ENCODE measurements around the gene SYDE2.

Gene SYDE2

GRCh38 chr1:85109475-85109874 is 91.3 kb downstream of the SYDE2 start:
- H3K27me3 ChIP-seq (replicated peaks; ENCODE audit: insufficient read depth, low read length), result no peaks in the 10 kb centered on the region
- no peak overlapping the region for H3K4me3 ChIP-seq (ENCODE audit: low read length)
- peak; percentile 24 for DNase-seq
- no peaks in the 10 kb centered on the region for H3K9me3 ChIP-seq (replicated peaks; ENCODE audit: insufficient read depth, low read length)
- H3F3A ChIP-seq (ENCODE audit: insufficient read depth, low read length), result no peaks in the 10 kb centered on the region
- no peaks in the 10 kb centered on the region for H3K4me1 ChIP-seq (ENCODE audit: low read length)
- H2AFZ ChIP-seq (ENCODE audit: low read length), result no peak overlapping the region
- no peak overlapping the region for H3K27ac ChIP-seq (ENCODE audit: low read length)
- TF ChIP-seq EZH2phosphoT487 (IDR thresholded peaks at IDR 0.05; ENCODE audit: low read length), result no peak
- no peak for TF ChIP-seq EZH2 (optimal IDR thresholded peaks at IDR 0.05; ENCODE audit: low read depth, low read length)
- TF ChIP-seq, protein P1, sequence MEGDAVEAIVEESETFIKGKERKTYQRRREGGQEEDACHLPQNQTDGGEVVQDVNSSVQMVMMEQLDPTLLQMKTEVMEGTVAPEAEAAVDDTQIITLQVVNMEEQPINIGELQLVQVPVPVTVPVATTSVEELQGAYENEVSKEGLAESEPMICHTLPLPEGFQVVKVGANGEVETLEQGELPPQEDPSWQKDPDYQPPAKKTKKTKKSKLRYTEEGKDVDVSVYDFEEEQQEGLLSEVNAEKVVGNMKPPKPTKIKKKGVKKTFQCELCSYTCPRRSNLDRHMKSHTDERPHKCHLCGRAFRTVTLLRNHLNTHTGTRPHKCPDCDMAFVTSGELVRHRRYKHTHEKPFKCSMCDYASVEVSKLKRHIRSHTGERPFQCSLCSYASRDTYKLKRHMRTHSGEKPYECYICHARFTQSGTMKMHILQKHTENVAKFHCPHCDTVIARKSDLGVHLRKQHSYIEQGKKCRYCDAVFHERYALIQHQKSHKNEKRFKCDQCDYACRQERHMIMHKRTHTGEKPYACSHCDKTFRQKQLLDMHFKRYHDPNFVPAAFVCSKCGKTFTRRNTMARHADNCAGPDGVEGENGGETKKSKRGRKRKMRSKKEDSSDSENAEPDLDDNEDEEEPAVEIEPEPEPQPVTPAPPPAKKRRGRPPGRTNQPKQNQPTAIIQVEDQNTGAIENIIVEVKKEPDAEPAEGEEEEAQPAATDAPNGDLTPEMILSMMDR (IDR thresholded peaks at IDR 0.05; ENCODE audit: low read length), result peak; percentile 43
- no peaks in the 10 kb centered on the region for H3K36me3 ChIP-seq (replicated peaks; ENCODE audit: insufficient read depth, low read length)
- no peaks in the 10 kb centered on the region for H4K20me1 ChIP-seq (ENCODE audit: insufficient read depth, low read length)
- H3K79me2 ChIP-seq (ENCODE audit: low read length), result no peaks in the 10 kb centered on the region
- H3K9ac ChIP-seq (ENCODE audit: low read length), result no peak overlapping the region
- no peaks in the 10 kb centered on the region for H3K9me2 ChIP-seq (replicated peaks; ENCODE audit: insufficient read depth, low read length)
- H3K4me2 ChIP-seq (ENCODE audit: low read depth, low read length), result no peak overlapping the region

Data from MM.1S (cell line).